B cell (primary cell): Measurements from ENCODE around the gene PIGC. TPM values are rescaled to one million over a fixed set of nuclear protein-coding genes. Genes with fewer than 3 reads are reported as not detected.

Source experiments
- ATAC-seq: fragments of 200-7000 bp; cut with Tn5 transposase; one replicate; pipeline ENCODE4 v1.10.0; 2021; ENCODE audit warnings: low read depth, mild to moderate bottlenecking, moderate number of reproducible peaks, moderate library complexity
- CTCF ChIA-PET: fragments of 350-600 bp; sonication (Branson Sonifier 250); formaldehyde crosslinking; loops from one replicate; lab custom pipeline; 2021; ENCODE audit warnings: antibody characterized with exemption, inconsistent platforms; lab: Charles Lee
- POLR2A ChIA-PET: fragments of 350-600 bp; sonication (Branson Sonifier 250); formaldehyde crosslinking; loops from one replicate; lab custom pipeline; 2021; ENCODE audit warnings: antibody characterized with exemption; lab: Charles Lee
- DNase-seq: peaks from one replicate; pipeline ENCODE4 v3.0.0; 2013
- H2AFZ ChIP-seq: 2 replicates; pipeline ENCODE4 v1.6.1; 2012; ENCODE audit warnings: mild to moderate bottlenecking, low read depth, low read length; ENCODE audit not compliant: insufficient read depth, poor library complexity, severe bottlenecking
- H3K27ac ChIP-seq, 2 donors: 1 replicate in 1 of 2; 2 replicates in 1 of 2; pipeline ENCODE4 v1.5.1; 2012 to 2013; ENCODE audit warnings: low read length in 2 of 2, mild to moderate bottlenecking in 2 of 2, moderate library complexity in 1 of 2
- H3K27me3 ChIP-seq, 4 experiments: fragments of 200-600 bp in 1 of 4; sonication (generic) in 1 of 4; replicated peaks in 1 of 4; 1 replicate in 2 of 4; 2 replicates in 2 of 4; pipeline versions ENCODE4 v1.6.1 to v1.7.0; 2013 to 2016; ENCODE audit warnings: low read length in 3 of 4, mild to moderate bottlenecking in 2 of 4, mixed read lengths in 1 of 4, moderate library complexity in 1 of 4; ENCODE audit not compliant: insufficient read depth in 4 of 4, control insufficient read depth in 3 of 4; ENCODE audit errors: control extremely low read depth in 1 of 4
- H3K36me3 ChIP-seq, 2 experiments: replicated peaks in 1 of 2; 1 replicate in 1 of 2; 2 replicates in 1 of 2; pipeline versions ENCODE4 v1.6.1 to v1.7.1; 2013; ENCODE audit warnings: low read length in 1 of 2; ENCODE audit not compliant: insufficient read depth in 2 of 2, control insufficient read depth in 1 of 2; ENCODE audit errors: control extremely low read depth in 1 of 2, extremely low read depth in 1 of 2
- H3K4me1 ChIP-seq, 2 donors: fragments of 200-600 bp in 1 of 2; sonication (generic) in 1 of 2; 1 replicate in 1 of 2; 2 replicates in 1 of 2; pipeline versions ENCODE4 v1.5.1 to v1.6.1; 2013 to 2017; ENCODE audit warnings: low read length in 2 of 2; ENCODE audit not compliant: control insufficient read depth in 2 of 2, insufficient read depth in 2 of 2
- H3K4me2 ChIP-seq: replicated peaks from 2 replicates; pipeline ENCODE3; 2012; ENCODE audit warnings: mild to moderate bottlenecking, low read depth, low read length; ENCODE audit not compliant: poor library complexity, severe bottlenecking
- H3K4me3 ChIP-seq, 5 experiments: fragments of 200-600 bp in 1 of 5; sonication (generic) in 1 of 5; 1 replicate in 3 of 5; 2 replicates in 2 of 5; pipeline versions ENCODE4 v1.5.1 to v1.7.0; 2011 to 2016; ENCODE audit warnings: low read length in 4 of 5, mild to moderate bottlenecking in 4 of 5, low read depth in 2 of 5, control low read depth in 1 of 5, moderate library complexity in 1 of 5; ENCODE audit not compliant: insufficient read depth in 1 of 5; ENCODE audit errors: control extremely low read depth in 1 of 5, extremely low read depth in 1 of 5
- H3K79me2 ChIP-seq: fragments of 200-600 bp; sonication (generic); one replicate; pipeline ENCODE4 v1.6.0; 2016; ENCODE audit warnings: low read length; ENCODE audit not compliant: control insufficient read depth, insufficient read depth
- H3K9ac ChIP-seq: fragments of 200-600 bp; sonication (generic); 2 replicates; pipeline ENCODE4 v1.6.1; 2017; ENCODE audit warnings: mild to moderate bottlenecking, low read length, moderate library complexity
- H3K9me3 ChIP-seq, 3 donors: one replicate each; pipeline versions ENCODE4 v1.6.1 to v1.7.1; 2013; ENCODE audit warnings: low read length in 2 of 3; ENCODE audit not compliant: control insufficient read depth in 2 of 3, insufficient read depth in 1 of 3; ENCODE audit errors: control extremely low read depth in 1 of 3
- H4K20me1 ChIP-seq: 2 replicates; pipeline ENCODE4 v1.6.0; 2012; ENCODE audit warnings: mild to moderate bottlenecking, low read length; ENCODE audit not compliant: insufficient read depth, control insufficient read depth, poor library complexity, severe bottlenecking
- H3K27ac Mint-ChIP-seq: one replicate; pipeline ENCODE4 v1.8.0; 2021; ENCODE audit warnings: mixed read lengths
- H3K27me3 Mint-ChIP-seq: one replicate; pipeline ENCODE4 v1.8.0; 2021; ENCODE audit warnings: mixed read lengths
- H3K4me1 Mint-ChIP-seq: one replicate; pipeline ENCODE4 v1.8.0; 2021; ENCODE audit warnings: mixed read lengths
- H3K4me3 Mint-ChIP-seq: one replicate; pipeline ENCODE4 v1.8.0; 2021; ENCODE audit warnings: mixed read lengths
- H3K9me3 Mint-ChIP-seq: one replicate; pipeline ENCODE4 v1.8.0; 2022; ENCODE audit warnings: mixed read lengths; ENCODE audit not compliant: insufficient read depth
- EZH2 ChIP-seq: IDR thresholded peaks from 2 replicates; pipeline ENCODE4 v1.6.1; 2012; ENCODE audit warnings: borderline replicate concordance, low read depth, mild to moderate bottlenecking, moderate library complexity, low read length; ENCODE audit not compliant: insufficient read depth, poor library complexity, severe bottlenecking
- WGBS: methylation state at CpG from one replicate; pipeline ENCODE4 v1.1.5; 2013; ENCODE audit warnings: missing lambda C conversion rate; ENCODE audit not compliant: insufficient coverage; 5-methylcytosine and 5-hydroxymethylcytosine counted together
- intact Hi-C: fragments of 100-400 bp; cut with micrococcal nuclease; formaldehyde crosslinking; loops from one replicate; pipeline ENCODE4 v1.10.0; 2022
- polyA plus RNA-seq: library from polyadenylated mRNA; depleted of rRNA; stranded (reverse); fragments of >200 nt; gene quantifications from 2 replicates; pipeline ENCODE4 v1.2.3, GENCODE V29; 2012
- total RNA-seq, 2 donors: library from RNA; stranded (reverse); fragments of 120-200 nt in 1 of 2; gene quantifications; 1 replicate in 1 of 2; 2 replicates in 1 of 2; pipeline versions ENCODE4 v1.2.3 to v1.2.4, GENCODE V29; 2013 to 2022
- TF ChIP-seq, protein P1 (sequence below): fragments of 200-600 bp; IDR thresholded peaks from one replicate; pipeline ENCODE4 v1.8.0; 2022; ENCODE audit warnings: antibody characterized with exemption, mild to moderate bottlenecking

Gene PIGC
- total and polyA plus RNA-seq, 2 donors (not counting 1 experiment from before 2014, with no cell fraction given), result 16.2 to 28.8 TPM

- Mint-ChIP-seq H3K9me3 (no peaks in the 10 kb centered on the region), H3K4me1 (peaks cover 6% of the 10 kb centered on the region), H3K27ac (no peak overlapping the region), H3K4me3 (no peak overlapping the region), H3K27me3 (peaks cover 5% of the 10 kb centered on the region)
- DNase-seq (no peak), ATAC-seq (no peak)
- Histone ChIP-seq H3K36me3 (no peaks in the 10 kb centered on the region), H3K4me3 (no peak overlapping the region), H3K9ac (no peak overlapping the region), H4K20me1 (no peaks in the 10 kb centered on the region), H3K4me1 (peaks cover 0 to 6% of the 10 kb centered on the region in 2 donors), H3K27ac (no peak overlapping the region), H3K4me2 (no peak overlapping the region), H3K9me3 (no peaks in the 10 kb centered on the region), H3K79me2 (no peaks in the 10 kb centered on the region), H3K27me3 (no peaks in the 10 kb centered on the region), H2AFZ (no peak overlapping the region)
- ChIA-PET CTCF (interaction anchor here (1.0 kb wide), 1 partner anchor 24 kb away, joined by 3 read pairs; no protein-coding TSS in a partner anchor), POLR2A (no interaction called here)
- WGBS, result 100% methylated on average over 3 of the region's 7 CpGs
- intact Hi-C loops, result no loop called here
- TF ChIP-seq EZH2, result no peak
- TF ChIP-seq, protein P1, sequence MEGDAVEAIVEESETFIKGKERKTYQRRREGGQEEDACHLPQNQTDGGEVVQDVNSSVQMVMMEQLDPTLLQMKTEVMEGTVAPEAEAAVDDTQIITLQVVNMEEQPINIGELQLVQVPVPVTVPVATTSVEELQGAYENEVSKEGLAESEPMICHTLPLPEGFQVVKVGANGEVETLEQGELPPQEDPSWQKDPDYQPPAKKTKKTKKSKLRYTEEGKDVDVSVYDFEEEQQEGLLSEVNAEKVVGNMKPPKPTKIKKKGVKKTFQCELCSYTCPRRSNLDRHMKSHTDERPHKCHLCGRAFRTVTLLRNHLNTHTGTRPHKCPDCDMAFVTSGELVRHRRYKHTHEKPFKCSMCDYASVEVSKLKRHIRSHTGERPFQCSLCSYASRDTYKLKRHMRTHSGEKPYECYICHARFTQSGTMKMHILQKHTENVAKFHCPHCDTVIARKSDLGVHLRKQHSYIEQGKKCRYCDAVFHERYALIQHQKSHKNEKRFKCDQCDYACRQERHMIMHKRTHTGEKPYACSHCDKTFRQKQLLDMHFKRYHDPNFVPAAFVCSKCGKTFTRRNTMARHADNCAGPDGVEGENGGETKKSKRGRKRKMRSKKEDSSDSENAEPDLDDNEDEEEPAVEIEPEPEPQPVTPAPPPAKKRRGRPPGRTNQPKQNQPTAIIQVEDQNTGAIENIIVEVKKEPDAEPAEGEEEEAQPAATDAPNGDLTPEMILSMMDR, result no peak
Observed at GRCh38 chr1:172452536-172453152, 8.8 kb upstream of the PIGC start.

- Histone ChIP-seq H3K9ac (no peak overlapping the region), H3K79me2 (no peaks in the 10 kb centered on the region), H3K36me3 (no peaks in the 10 kb centered on the region), H2AFZ (no peak overlapping the region), H3K27ac (no peak overlapping the region), H3K4me2 (no peak overlapping the region), H3K27me3 (no peaks in the 10 kb centered on the region), H4K20me1 (no peaks in the 10 kb centered on the region), H3K4me3 (no peak overlapping the region), H3K4me1 (peaks cover 0 to 6% of the 10 kb centered on the region in 2 donors), H3K9me3 (no peaks in the 10 kb centered on the region)
- DNase-seq (no peak), ATAC-seq (no peak)
- ChIA-PET POLR2A (no interaction called here), CTCF (interaction anchor here (0.7 to 4.0 kb wide), 10 partner anchors 9 to 751 kb away, joined by 3 to 32 read pairs (median 4); no protein-coding TSS in a partner anchor)
- H3K27ac Mint-ChIP-seq, result no peak overlapping the region
- intact Hi-C loops, result no loop called here
- H3K9me3 Mint-ChIP-seq, result no peaks in the 10 kb centered on the region
- no peak overlapping the region for H3K4me3 Mint-ChIP-seq
- no peaks in the 10 kb centered on the region for H3K27me3 Mint-ChIP-seq
- WGBS, result 100% methylated on average over 1 of the region's 2 CpGs
- no peak for TF ChIP-seq EZH2
- TF ChIP-seq, protein P1, result no peak
- peaks cover 6% of the 10 kb centered on the region for H3K4me1 Mint-ChIP-seq
Observed at GRCh38 chr1:172451002-172451443, 7.2 kb upstream of the PIGC start.
